Activated naive CD4-positive, alpha-beta T cell treated with anti-CD3 and anti-CD28 coated beads, Interleukin-2, amount 50 U/mL, for 24 hours (primary cell): ENCODE results near the gene BMPR1A.
"Not testable (repeated sequence)": the region's sequence is repeated elsewhere in the genome, so short reads cannot be mapped to it uniquely, and the experiment has no call there.

Experiments used
- H3K27ac Mint-ChIP-seq: one replicate; pipeline ENCODE4 v1.8.0; 2021; ENCODE audit warnings: mild to moderate bottlenecking, mixed read lengths
- H3K27me3 Mint-ChIP-seq: one replicate; pipeline ENCODE4 v1.8.0; 2021; ENCODE audit warnings: mixed read lengths
- H3K36me3 Mint-ChIP-seq: one replicate; pipeline ENCODE4 v1.8.0; 2021; ENCODE audit warnings: mixed read lengths
- H3K4me1 Mint-ChIP-seq: one replicate; pipeline ENCODE4 v1.8.0; 2021; ENCODE audit warnings: mixed read lengths
- H3K4me3 Mint-ChIP-seq: one replicate; pipeline ENCODE4 v1.8.0; 2021; ENCODE audit warnings: mild to moderate bottlenecking, mixed read lengths
- H3K9me3 Mint-ChIP-seq: one replicate; pipeline ENCODE4 v1.8.0; 2021; ENCODE audit warnings: mixed read lengths

Gene BMPR1A

GRCh38 chr10:86858011-86858410 lies 101.6 kb downstream of the BMPR1A start:
- Mint-ChIP-seq H3K4me1 (no peaks in the 10 kb centered on the region), H3K9me3 (no peaks in the 10 kb centered on the region), H3K4me3 (no peak overlapping the region), H3K27ac (no peak overlapping the region), H3K27me3 (no peaks in the 10 kb centered on the region), H3K36me3 (peaks cover 6% of the 10 kb centered on the region)

DNA sequence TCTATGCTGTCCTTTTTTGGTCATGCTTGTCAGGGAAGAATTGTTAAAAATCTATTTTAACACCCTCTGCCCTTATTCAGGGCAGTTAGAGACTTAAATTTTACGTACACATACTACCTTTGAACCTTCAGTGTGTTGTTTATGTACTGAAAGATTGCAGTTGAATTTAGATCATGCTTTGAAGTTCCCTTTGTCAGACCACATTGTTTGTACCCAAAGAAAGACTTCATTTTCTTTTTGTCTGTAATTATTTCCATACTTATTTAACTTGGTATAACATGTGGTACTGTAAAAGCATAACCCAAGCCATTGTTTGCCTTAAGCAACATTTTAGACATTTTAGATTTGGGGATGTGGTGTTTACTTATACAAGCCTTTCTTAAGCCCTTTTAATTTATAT lies 104.9 kb downstream of the BMPR1A start:
- no peaks in the 10 kb centered on the region for H3K4me1 Mint-ChIP-seq
- H3K27me3 Mint-ChIP-seq = no peaks in the 10 kb centered on the region
- no peak overlapping the region for H3K4me3 Mint-ChIP-seq
- H3K9me3 Mint-ChIP-seq = no peaks in the 10 kb centered on the region
- H3K27ac Mint-ChIP-seq = no peak overlapping the region
- peaks cover 2% of the 10 kb centered on the region for H3K36me3 Mint-ChIP-seq

DNA sequence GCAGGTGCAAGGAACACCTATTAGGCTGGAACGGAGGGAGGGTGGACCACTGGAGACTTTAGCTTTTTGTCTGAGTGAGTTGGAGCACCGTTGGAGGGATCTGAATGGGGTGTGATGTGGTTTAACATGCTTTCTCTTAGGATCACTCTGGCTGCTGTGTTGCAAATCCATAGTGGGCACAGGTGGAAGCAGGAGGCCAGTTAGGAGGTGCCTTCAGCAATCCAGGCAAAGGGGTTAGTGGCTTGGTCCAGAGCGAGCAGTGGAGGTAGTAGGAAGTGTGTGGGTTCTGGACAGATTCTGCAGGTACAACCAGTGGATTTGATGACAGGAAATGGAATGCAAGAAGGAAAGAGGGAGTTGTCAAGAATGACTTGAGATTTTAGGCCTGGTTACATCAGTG lies 106.0 kb downstream of the BMPR1A start:
- Mint-ChIP-seq H3K9me3 (no peaks in the 10 kb centered on the region), H3K27me3 (no peaks in the 10 kb centered on the region), H3K36me3 (peaks cover 2% of the 10 kb centered on the region), H3K4me3 (no peak overlapping the region), H3K27ac (no peak overlapping the region), H3K4me1 (no peaks in the 10 kb centered on the region)

- Mint-ChIP-seq H3K27me3 (no peaks in the 10 kb centered on the region), H3K4me3 (no peak overlapping the region), H3K4me1 (no peaks in the 10 kb centered on the region), H3K9me3 (no peaks in the 10 kb centered on the region), H3K36me3 (peaks cover 2% of the 10 kb centered on the region), H3K27ac (no peak overlapping the region)
Measured at GRCh38 chr10:86862786-86863483, 106.5 kb downstream of the BMPR1A start.

DNA sequence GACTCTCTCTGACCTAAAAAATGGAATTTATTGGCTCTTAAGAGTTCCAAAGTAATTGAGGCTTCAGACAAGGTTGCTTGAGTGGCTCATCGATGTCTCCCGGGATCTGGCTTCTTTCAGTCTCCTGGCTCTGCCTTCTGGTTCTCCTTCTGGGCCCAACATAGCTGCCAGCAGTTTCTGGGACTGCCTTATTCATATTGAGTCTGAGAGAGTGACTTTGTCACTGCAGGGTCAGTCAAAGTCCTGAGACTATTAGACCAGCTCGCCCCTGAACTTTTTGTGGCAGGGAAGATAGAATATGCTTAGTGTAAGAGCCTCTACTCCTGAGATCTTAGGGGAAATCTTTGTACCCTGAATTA lies 107.0 kb downstream of the BMPR1A start:
- Mint-ChIP-seq H3K4me3 (no peak overlapping the region), H3K36me3 (no peaks in the 10 kb centered on the region), H3K27me3 (no peaks in the 10 kb centered on the region), H3K4me1 (no peaks in the 10 kb centered on the region), H3K9me3 (no peaks in the 10 kb centered on the region), H3K27ac (no peak overlapping the region)

DNA sequence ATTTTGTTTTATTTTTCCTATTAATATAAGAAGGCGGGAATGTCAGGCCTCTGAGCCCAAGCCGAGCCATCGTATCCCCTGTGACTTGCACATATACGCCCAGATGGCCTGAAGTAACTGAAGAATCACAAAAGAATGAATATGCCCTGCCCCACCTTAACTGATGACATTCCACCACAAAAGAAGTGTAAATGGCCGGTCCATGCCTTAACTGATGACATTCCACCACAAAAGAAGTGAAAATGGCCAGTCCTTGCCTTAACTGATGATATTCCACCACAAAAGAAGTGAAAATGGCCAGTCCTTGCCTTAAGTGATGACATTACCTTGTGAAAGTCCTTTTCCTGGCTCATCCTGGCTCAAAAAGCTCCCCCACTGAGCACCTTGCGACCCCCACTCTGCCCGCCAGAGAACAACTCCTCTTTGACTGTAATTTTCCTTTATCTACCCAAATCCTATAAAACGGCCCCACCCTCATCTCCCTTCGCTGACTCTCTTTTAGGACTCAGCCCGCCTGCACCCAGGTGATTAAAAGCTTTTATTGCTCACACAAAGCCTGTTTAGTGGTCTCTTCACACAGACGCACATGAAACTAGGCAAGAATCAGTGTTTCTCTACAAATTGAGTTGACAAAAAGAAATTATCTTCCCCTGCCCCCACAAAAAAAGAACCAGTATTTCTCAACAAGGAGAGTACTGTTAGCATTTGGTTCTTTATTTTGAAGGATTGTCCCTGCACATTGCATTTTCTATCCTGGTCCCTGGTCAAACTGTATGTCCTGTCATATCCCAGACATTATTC lies 108.8 kb downstream of the BMPR1A start:
- not testable (repeated sequence) for H3K9me3 Mint-ChIP-seq, H3K27me3 Mint-ChIP-seq, H3K36me3 Mint-ChIP-seq, H3K4me3 Mint-ChIP-seq, H3K4me1 Mint-ChIP-seq, H3K27ac Mint-ChIP-seq

- Mint-ChIP-seq H3K27me3 (no peaks in the 10 kb centered on the region), H3K36me3 (no peaks in the 10 kb centered on the region), H3K27ac (no peak overlapping the region), H3K4me3 (no peak overlapping the region), H3K4me1 (no peaks in the 10 kb centered on the region), H3K9me3 (no peaks in the 10 kb centered on the region)
Measured at GRCh38 chr10:86867149-86867548, 110.7 kb downstream of the BMPR1A start.

GRCh38 chr10:86868353-86868752 lies 111.9 kb downstream of the BMPR1A start:
- no peak overlapping the region for H3K4me3 Mint-ChIP-seq
- H3K36me3 Mint-ChIP-seq = no peaks in the 10 kb centered on the region
- H3K27ac Mint-ChIP-seq = no peak overlapping the region
- no peaks in the 10 kb centered on the region for H3K27me3 Mint-ChIP-seq
- no peaks in the 10 kb centered on the region for H3K9me3 Mint-ChIP-seq
- no peaks in the 10 kb centered on the region for H3K4me1 Mint-ChIP-seq

- H3K4me3 Mint-ChIP-seq = no peak overlapping the region
- no peak overlapping the region for H3K27ac Mint-ChIP-seq
- no peaks in the 10 kb centered on the region for H3K36me3 Mint-ChIP-seq
- no peaks in the 10 kb centered on the region for H3K27me3 Mint-ChIP-seq
- H3K9me3 Mint-ChIP-seq = no peaks in the 10 kb centered on the region
- no peaks in the 10 kb centered on the region for H3K4me1 Mint-ChIP-seq
Measured at GRCh38 chr10:86870679-86871078, 114.3 kb downstream of the BMPR1A start.

DNA sequence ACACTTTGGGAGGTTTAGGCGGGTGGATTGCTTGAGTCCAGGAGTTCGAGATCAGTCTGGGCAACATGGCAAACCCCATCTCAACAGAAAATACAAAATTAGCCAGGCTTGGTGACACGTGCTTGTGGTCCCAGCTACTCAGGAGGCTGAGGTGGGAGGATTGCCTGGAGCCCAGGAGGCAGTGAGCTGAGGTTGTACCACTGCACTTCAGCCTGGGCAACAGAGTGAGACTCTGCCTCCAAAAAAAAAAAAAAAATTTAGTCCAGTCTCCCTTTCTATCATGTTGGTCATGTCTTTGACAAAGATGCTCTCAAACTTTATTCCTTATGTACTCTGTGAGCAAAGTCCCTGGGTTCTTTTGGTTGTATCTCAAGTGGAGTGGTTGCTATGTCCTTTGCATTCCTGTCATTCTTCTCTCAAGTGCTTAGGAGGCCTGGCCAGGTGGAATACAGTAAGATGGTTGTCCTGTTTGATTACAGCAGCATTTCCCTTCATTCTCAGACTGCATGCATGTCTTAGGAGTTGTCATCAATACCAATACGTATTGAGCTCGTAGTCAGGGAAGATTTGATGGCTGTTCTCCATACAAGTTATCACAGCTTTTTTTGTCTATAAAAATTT lies 115.3 kb downstream of the BMPR1A start:
- H3K9me3 Mint-ChIP-seq = no peaks in the 10 kb centered on the region
- H3K4me3 Mint-ChIP-seq = no peak overlapping the region
- no peak overlapping the region for H3K27ac Mint-ChIP-seq
- no peaks in the 10 kb centered on the region for H3K4me1 Mint-ChIP-seq
- H3K36me3 Mint-ChIP-seq = no peaks in the 10 kb centered on the region
- no peaks in the 10 kb centered on the region for H3K27me3 Mint-ChIP-seq

- Mint-ChIP-seq H3K4me1 (no peaks in the 10 kb centered on the region), H3K4me3 (no peak overlapping the region), H3K27me3 (no peaks in the 10 kb centered on the region), H3K9me3 (no peaks in the 10 kb centered on the region), H3K27ac (no peak overlapping the region), H3K36me3 (no peaks in the 10 kb centered on the region)
Measured at GRCh38 chr10:86872757-86873156, 116.3 kb downstream of the BMPR1A start.

DNA sequence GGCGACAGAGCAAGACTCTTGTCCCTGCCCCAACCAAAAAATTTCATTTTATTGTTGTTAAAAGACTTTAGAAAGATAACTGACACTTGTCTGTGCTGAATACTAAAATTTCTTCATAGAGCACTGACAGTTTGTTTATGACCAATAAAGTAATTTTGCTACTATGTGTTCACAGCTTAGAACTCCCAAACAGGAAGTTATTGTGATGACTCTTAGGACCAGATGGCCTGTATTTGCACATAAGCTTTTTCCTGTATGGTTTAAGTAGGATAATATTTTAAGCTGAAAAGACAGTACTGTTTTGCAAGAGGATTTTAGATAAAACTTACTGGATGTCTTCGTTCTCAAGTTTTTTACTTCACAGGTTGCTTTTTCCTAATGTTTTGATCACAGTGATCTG lies 120.3 kb downstream of the BMPR1A start:
- Mint-ChIP-seq H3K27me3 (no peaks in the 10 kb centered on the region), H3K4me1 (no peaks in the 10 kb centered on the region), H3K4me3 (no peak overlapping the region), H3K27ac (no peak overlapping the region), H3K36me3 (peaks cover 1% of the 10 kb centered on the region), H3K9me3 (no peaks in the 10 kb centered on the region)

DNA sequence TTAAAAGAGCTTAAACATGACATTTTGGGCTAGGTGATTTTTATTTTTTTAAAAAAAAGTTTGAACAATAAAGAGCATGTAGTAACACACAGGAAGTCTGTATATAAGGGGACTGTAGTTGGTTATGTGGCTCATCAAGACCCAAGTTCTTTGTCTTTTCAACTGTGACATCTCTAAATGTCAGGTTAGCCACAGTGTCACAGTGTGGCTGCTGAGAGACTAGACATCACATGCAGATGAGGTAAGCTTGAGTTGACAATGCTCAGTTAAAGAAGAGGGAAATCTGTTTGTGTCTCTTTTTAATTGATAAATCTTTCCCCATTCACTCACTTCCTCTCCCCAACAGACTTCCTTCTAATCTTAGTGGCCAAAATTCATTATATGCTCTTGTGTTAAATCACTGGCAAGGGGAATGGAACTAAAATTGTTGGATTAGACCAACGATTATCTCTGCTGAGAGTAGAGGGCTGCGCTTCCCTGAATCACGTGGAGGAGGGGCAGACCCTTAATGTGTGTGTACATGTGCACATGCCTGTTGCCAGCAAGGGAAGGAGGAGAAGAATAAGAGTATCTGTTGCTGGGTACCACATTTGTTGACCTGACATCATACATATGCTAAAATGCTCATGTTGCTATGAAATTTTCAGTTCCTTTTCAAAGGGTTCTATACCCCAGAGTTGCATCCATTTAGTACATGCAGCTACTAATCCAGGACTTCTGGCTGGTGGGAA lies 122.7 kb downstream of the BMPR1A start:
- Mint-ChIP-seq H3K27ac (no peak overlapping the region), H3K27me3 (no peaks in the 10 kb centered on the region), H3K4me1 (no peaks in the 10 kb centered on the region), H3K4me3 (no peak overlapping the region), H3K9me3 (no peaks in the 10 kb centered on the region), H3K36me3 (peaks cover 1% of the 10 kb centered on the region)

GRCh38 chr10:86880971-86881370 lies 124.6 kb downstream of the BMPR1A start:
- H3K36me3 Mint-ChIP-seq = peaks cover 1% of the 10 kb centered on the region
- H3K9me3 Mint-ChIP-seq = no peaks in the 10 kb centered on the region
- no peaks in the 10 kb centered on the region for H3K27me3 Mint-ChIP-seq
- H3K4me3 Mint-ChIP-seq = no peak overlapping the region
- H3K27ac Mint-ChIP-seq = no peak overlapping the region
- no peaks in the 10 kb centered on the region for H3K4me1 Mint-ChIP-seq

- Mint-ChIP-seq H3K27ac (no peak overlapping the region), H3K36me3 (peaks cover 2% of the 10 kb centered on the region)
Measured at GRCh38 chr10:86888585-86889381, 132.4 kb downstream of the BMPR1A start.

More at GRCh38 chr10:86888585-86889381, 132.4 kb downstream of the BMPR1A start:
- Mint-ChIP-seq H3K9me3 (no peaks in the 10 kb centered on the region), H3K27me3 (no peaks in the 10 kb centered on the region), H3K4me1 (peaks cover 6% of the 10 kb centered on the region), H3K4me3 (no peak overlapping the region)
